HCT116 (cell line): ENCODE data around the gene NEDD4L.

ENCODE experiments used
- CTCF ChIP-seq, 3 experiments: fragments of 200-600 bp in 1 of 3; sonication (generic) in 1 of 3; IDR thresholded peaks in 2 of 3; conservative IDR thresholded peaks in 1 of 3; 2 replicates each; pipeline ENCODE4 v1.5.1; 2012 to 2017; ENCODE audit warnings: low read depth in 2 of 3, low read length in 2 of 3, antibody characterized with exemption in 1 of 3, borderline replicate concordance in 1 of 3, control low read depth in 1 of 3, mild to moderate bottlenecking in 1 of 3, mixed read lengths in 1 of 3, mixed run types in 1 of 3, moderate library complexity in 1 of 3; ENCODE audit not compliant: insufficient read depth in 1 of 3
- EGR1 ChIP-seq: IDR thresholded peaks from 2 replicates; pipeline ENCODE4 v1.6.1; 2012; ENCODE audit warnings: low read depth
- ELF1 ChIP-seq: IDR thresholded peaks from 2 replicates; pipeline ENCODE4 v1.6.1; 2012; ENCODE audit warnings: low read depth, borderline replicate concordance
- EZH2 ChIP-seq: fragments of 200-600 bp; sonication (generic); IDR thresholded peaks from 2 replicates; pipeline ENCODE4 v1.6.1; 2017; ENCODE audit warnings: antibody characterized with exemption, mixed run types
- EZH2phosphoT487 ChIP-seq: fragments of 200-600 bp; IDR thresholded peaks from 2 replicates; pipeline ENCODE4 v1.6.1; 2018; ENCODE audit warnings: antibody characterized with exemption, borderline replicate concordance
- FOSL1 ChIP-seq: IDR thresholded peaks from 2 replicates; pipeline ENCODE4 v1.6.1; 2012; ENCODE audit warnings: low read depth
- POLR2A ChIP-seq: IDR thresholded peaks from 2 replicates; pipeline ENCODE4 v1.7.0; 2011; ENCODE audit warnings: borderline replicate concordance; ENCODE audit not compliant: insufficient read depth, insufficient read length; ENCODE audit errors: extremely low read depth
- SP1 ChIP-seq: IDR thresholded peaks from 2 replicates; pipeline ENCODE4 v1.6.1; 2012; ENCODE audit warnings: low read depth
- TCF7L2 ChIP-seq: IDR thresholded peaks from 2 replicates; pipeline ENCODE4 v1.7.0; 2011; ENCODE audit warnings: borderline replicate concordance, inconsistent platforms; ENCODE audit not compliant: insufficient read depth, insufficient read length; ENCODE audit errors: extremely low read depth
- ZNF274 ChIP-seq: fragments of 200-500 bp; sonication (Bioruptor generic); IDR thresholded peaks from 2 replicates; pipeline ENCODE4 v1.6.1; 2014; ENCODE audit warnings: mild to moderate bottlenecking, low read depth, low read length, inconsistent platforms
- TF ChIP-seq, protein P1 (sequence below): IDR thresholded peaks from 2 replicates; pipeline ENCODE4 v1.6.1; 2012; ENCODE audit warnings: low read depth
- TF ChIP-seq, protein P2 (sequence below): IDR thresholded peaks from 2 replicates; pipeline ENCODE4 v1.6.1; 2012

- TF ChIP-seq EGR1 (no peak), CTCF (IDR thresholded peaks at IDR 0.05 in 2 of 3, conservative IDR thresholded peaks at IDR 0.05 in 1 of 3; ENCODE audit: borderline replicate concordance in 1 of 3, insufficient read depth in 1 of 3, low read depth in 2 of 3, low read length in 2 of 3) (no peak), POLR2A (no peak), SP1 (no peak), EZH2 (no peak), EZH2phosphoT487 (no peak), ZNF274 (no peak), TCF7L2 (no peak), ELF1 (no peak), FOSL1 (no peak)
- TF ChIP-seq, protein P1, sequence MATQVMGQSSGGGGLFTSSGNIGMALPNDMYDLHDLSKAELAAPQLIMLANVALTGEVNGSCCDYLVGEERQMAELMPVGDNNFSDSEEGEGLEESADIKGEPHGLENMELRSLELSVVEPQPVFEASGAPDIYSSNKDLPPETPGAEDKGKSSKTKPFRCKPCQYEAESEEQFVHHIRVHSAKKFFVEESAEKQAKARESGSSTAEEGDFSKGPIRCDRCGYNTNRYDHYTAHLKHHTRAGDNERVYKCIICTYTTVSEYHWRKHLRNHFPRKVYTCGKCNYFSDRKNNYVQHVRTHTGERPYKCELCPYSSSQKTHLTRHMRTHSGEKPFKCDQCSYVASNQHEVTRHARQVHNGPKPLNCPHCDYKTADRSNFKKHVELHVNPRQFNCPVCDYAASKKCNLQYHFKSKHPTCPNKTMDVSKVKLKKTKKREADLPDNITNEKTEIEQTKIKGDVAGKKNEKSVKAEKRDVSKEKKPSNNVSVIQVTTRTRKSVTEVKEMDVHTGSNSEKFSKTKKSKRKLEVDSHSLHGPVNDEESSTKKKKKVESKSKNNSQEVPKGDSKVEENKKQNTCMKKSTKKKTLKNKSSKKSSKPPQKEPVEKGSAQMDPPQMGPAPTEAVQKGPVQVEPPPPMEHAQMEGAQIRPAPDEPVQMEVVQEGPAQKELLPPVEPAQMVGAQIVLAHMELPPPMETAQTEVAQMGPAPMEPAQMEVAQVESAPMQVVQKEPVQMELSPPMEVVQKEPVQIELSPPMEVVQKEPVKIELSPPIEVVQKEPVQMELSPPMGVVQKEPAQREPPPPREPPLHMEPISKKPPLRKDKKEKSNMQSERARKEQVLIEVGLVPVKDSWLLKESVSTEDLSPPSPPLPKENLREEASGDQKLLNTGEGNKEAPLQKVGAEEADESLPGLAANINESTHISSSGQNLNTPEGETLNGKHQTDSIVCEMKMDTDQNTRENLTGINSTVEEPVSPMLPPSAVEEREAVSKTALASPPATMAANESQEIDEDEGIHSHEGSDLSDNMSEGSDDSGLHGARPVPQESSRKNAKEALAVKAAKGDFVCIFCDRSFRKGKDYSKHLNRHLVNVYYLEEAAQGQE, result no peak
- TF ChIP-seq, protein P2, sequence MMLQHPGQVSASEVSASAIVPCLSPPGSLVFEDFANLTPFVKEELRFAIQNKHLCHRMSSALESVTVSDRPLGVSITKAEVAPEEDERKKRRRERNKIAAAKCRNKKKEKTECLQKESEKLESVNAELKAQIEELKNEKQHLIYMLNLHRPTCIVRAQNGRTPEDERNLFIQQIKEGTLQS, result no peak
These were observed 342.8 kb downstream of the NEDD4L start for GRCh38 chr18:58386780-58387179.
